ENCODE measurements around the gene LCN6.
"Not testable (repeated sequence)": the region's sequence is repeated elsewhere in the genome, so short reads cannot be mapped to it uniquely, and the experiment has no call there.

Gene LCN6

DNA sequence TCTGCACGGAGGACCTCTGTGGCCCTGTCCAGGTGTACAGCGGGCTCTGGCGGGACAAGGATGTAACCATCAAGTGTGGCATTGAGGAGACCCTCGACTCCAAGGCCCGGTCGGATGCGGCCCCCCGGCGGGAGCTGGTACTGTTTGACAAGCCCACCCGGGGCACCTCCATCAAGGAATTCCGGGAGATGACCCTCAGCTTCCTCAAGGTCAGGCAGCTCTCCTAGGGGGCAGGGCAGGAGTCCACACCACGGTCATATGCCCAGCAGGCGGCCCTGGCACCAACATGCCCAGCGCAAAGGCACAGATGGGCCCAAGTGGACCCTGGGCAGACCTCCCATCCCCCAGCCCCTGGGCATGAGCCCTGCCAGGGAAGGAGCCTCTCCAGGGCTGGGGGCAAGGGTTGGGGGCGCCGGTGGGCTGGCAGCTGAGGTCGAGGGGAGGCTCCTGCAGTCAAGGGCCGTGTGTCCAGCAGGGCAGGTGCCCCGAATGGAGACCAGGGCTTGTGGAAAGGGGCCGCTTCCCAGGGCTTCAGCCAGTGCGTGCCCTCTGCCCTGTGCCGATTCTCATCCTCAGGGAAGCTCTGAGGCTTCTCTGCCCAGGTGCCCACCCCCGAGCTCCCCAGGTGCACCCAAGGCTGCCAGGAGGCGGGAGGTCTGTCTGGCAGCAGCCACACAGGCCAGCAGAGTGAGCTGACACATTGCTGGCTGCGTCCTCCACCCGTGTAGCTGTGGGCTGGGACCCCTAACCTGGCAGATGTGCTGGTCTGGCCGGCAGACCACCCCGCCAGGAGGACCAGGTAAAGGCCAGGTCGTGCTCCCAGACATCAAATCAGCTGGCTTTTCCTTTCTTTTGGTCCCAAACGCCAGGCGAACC lies 26.0 kb downstream of the LCN6 start:
- no peak for DNase-seq

DNA sequence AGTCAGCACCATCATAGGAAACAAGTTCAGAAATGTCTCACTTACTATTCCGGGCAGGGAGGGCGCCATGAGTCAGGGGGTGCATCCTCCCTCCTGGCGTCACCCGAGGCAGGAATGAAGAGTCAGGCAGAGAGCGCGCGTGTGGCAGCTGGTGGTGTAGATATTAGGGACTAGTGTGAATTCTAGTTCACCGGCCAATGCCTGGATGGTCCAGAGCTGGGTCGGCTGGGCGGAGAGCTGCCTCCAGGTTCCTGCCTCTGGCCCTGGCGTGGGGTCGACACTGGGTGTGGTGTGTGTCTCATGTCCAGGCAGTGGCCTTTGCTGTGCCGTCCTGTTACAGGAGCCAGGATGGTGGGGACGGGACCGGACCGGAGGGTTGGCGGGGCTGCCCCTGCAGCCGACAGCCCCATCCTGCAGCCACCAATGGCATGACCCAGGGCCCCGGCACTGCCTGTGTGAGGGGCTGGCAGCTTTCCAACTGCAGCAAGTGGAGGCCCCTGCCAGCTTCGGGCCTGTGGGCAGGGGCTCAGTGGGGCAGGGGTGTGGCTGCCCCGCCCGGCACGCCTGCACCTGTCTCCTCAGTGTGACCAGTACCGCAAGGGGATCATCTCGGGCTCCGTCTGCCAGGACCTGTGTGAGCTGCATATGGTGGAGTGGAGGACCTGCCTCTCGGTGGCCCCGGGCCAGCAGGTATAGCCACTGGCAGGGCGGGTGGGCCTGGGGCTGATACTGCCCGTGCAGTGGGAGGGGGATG lies 26.8 kb downstream of the LCN6 start:
- no peak for DNase-seq

DNA sequence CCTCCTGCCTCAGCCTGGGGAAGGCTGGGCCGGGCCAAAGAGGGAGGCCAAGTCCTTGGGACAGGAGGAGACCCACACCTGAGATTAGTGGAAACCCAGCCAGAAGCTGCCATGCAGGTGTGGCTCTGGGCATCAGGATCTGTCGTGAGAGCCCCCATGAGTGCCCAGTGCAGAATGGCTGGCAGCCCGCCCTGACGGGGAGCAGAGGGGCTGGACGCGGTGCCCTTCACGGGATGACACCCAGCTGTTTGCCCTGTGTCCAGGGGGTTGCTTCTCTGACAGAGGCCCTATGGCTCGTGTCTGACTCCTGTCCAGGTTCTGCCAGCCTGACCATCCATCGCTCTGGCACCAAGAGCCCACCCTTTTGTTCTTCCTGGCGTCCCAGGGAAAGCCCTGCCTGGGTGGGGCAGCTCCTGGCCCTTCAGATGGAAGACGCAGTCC lies 27.4 kb downstream of the LCN6 start:
- DNase-seq, result no peak

DNA sequence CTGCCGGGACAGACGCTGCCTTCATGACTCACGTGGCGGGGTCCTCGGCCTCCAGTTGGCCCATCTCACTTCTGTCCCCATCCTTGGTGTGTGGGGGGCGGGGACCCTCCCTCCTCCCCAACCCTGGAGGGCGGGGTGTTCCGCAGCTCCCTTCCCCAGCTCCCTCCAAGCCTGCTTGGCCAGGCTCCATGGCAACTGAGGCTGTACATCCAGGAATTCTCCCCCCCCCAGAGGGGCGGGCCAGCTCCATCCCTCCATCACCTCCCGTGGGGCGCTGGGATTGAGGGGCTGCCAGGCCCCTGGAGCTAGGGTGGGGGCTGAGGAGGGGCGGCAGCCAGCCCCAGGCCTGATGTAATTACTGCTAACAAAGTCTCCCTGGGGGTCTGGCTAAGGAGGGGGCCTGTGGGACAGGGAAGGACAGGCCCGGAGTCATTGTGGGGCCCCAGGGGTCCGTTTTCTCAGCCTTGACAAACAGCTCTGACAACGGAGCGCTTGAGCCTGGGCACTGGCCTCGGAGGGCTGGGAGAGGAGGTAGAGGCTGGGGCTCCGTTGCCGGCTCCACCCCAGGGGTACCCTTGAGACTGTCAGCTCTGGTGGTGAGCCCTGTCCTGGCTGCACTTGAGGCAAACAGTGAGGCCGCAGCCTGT lies 28.0 kb downstream of the LCN6 start:
- DNase-seq, result no peak

DNA sequence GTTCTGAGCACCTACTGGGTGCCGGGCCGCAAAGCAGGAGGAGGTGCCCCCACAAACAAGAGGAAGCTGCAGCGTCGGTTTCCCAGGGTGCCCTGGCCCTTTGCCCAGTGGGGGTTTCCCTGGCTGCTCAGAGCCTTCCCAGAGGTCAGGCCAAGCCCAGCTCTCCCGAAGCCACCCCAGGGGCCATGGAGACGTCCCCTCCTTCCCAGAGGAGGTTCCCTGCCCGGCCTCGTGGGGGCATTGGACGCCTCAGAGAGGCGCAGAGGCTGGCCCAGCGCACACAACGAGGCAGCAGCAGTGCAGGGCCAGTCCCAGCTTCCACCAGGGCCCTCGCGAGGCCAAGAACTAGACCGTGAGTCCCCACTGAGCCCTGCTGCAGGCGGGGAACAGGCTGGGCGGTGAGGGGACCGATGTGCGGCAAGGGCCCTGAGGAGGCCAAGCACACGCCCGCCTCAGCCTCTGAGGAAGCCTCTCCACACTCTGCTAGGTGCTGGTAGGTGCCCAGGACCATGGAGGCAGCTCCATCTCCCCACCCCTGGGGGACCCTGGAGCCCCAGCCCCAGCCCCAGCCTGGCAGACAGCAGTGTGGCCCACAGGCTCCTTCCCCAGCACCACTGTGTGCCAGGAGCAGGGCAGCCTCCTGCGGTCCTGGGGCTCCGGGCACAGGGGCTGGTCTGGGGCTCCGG lies 29.0 kb downstream of the LCN6 start:
- DNase-seq, result no peak

DNA sequence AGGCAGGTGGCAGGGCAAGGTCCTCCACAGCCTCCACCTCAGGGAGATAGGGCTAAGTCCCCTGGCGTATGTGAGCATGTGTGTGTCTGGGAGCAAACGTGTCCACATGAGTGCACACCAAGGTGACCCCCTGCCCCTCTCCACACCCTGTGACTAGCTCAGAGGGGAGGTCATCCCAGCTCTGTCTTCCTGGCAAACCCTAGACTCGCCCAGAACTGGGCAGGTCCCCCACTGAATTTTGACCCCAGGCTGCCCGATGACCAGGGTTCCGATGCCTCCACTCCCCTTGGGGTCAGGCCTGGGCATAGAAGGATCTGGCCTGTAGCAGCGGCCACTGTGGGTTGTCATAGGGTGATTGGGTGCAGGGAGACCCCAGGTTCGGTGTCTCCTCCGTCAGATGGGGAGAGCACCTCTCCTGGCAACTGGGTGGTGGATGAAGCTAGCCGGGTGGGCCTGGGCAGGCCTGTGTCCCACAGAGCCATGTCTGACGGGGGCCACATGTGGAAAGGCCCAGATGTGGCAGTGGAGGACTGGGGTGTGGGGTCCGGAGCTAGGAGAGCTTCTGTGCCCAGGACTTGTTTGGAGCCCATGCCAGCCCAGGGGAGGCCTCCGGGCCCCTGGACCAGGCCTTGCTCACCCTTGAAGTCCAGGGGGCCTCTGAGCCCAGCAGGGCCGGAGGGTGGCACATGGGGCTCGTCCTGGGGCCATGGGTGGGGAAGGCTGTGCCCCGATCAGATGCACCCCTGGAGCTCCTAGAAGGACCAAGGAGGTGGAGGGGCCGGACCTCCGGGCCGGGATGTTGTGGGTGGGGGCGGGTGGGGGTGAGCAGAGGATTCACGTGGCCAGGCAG lies 29.8 kb downstream of the LCN6 start:
- no peak for DNase-seq

DNA sequence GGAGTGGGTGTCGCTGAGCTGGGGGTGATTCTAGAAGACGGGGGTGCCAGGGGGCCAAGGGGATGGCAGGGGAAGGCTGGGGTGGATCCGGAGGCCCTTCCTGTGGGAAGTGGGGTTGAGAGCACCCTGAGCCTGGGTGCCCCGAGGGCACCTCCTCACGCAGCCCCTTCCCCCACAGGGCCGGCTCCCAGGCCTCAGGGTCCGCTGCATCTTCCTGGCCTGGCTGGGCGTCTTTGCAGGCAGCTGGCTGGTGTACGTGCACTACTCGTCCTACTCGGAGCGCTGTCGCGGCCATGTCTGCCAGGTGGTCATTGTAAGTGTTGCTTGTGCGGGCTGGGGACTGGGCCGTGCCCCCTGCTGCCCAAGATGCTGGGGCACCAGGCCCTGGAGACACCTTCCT lies 30.9 kb downstream of the LCN6 start:
- no peak for DNase-seq

DNA sequence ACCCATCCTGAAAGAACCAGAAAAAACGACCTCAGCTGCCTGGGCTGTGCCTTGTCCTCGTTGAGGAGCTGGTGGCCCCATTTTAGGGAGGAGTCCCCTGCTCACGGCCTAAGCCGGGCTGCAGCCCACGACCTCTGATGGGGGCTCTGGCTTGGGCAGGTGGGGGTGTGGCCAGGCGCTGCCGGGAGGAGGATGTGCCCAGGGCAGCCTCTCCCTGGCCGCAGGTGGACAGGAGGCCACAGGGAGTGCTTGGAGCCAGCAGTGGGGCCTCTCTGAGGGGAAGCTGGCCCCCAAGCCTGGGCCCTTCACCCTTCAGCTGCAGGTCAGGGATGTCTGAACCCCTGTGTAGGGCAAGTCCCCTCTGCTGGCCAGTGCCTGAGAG lies 33.4 kb downstream of the LCN6 start:
- no peak for DNase-seq

DNA sequence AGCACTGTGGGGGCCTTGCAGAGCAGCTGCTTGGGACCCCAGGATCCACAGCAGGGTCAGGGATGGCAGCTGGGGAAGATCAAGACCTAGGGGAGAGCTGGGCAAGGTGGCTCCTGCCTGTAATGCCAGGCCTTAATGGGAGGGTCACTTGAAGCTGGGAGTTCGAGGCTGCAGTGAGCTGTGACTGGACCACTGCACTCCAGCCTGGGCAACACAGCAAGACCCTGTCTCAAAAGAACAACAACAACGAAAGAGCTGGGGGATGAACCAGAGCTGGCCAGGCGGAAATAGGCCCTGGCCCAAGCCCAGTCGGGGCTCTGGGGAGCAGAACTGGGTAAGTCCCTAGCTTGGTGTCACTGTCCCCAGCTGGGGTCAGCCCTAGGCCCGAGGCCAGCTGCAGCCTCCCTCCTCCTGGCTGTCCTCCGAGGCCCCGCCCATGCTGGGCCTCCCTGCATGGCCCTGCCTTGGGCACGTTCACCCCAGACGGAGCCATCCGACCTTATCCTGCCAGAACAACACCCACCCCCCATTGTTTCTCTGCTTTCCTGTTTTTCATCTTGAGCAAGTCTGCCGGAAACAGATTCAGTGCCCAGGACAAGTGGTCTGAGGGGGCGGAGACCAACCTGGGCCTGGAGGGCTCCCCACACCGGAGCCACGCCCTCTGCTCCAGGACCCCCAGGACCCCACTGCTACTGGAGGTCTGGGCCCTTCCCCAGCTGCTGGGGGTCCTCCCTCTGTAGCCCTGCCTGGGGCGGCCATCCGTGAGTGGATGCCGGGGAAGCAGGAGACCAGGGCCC lies 34.0 kb downstream of the LCN6 start:
- no peak for DNase-seq

DNA sequence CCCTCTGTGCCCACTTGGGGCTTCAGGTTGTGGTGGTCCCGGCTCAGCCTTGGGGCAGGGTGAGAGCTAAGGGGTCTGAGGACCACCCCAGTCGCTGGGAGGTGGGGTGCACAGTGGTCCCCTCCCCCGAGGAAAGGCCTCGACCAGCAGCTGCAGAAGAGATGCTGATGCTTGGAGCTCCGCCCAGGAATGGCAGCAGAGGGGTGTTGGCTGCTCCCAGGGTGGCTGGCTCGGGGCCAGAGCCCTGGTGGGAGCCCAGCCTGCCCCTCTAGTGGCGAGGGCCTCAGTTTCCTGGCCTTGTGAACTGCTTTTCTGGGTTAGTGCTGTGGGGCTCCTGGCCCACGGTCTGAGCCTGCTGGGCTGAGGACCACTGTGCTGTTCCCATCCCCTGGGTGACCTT lies 34.8 kb downstream of the LCN6 start:
- DNase-seq, result no peak

DNA sequence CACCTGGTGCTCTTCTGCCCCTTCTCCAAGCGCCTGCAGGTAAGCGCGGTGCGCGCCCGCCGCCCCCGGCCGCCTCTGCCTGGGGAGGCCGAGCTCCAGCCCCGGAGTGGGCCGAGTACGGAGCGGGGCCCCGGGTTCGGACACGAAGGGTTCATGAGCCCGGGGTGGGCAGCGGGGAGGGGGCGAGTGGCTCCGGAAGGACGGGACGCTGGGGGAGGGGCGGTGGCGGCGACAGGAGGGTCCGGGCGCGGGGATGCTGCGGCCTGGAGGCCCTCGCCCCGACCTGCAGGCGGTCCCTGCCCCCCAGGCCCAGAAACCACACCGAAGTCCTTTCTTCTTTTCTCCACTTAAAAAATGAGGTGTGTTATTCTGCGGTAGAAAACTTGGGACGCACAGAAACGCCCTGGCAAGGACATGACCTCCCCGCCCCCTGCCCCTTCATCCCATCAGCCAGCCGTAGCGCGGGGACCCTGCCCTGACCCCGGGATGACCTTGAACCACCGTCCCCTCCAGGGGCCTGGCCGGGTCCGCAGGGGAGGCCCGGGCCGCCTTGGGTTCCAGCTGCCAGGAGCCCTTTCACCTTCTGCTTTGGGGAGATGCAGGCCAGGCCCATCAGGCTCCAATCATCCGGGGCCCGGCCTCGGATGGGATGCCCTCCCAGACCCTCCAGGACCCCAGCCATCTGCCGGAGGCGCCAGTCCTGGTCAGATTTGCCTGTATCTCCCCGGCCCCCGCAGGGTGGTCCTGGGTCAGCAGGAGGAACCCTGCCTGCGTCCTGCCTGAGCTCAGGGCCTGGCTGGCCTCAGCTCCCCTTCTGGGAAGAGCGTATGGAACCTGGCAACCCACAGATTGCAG lies 35.4 kb downstream of the LCN6 start:
- DNase-seq, result no peak

DNA sequence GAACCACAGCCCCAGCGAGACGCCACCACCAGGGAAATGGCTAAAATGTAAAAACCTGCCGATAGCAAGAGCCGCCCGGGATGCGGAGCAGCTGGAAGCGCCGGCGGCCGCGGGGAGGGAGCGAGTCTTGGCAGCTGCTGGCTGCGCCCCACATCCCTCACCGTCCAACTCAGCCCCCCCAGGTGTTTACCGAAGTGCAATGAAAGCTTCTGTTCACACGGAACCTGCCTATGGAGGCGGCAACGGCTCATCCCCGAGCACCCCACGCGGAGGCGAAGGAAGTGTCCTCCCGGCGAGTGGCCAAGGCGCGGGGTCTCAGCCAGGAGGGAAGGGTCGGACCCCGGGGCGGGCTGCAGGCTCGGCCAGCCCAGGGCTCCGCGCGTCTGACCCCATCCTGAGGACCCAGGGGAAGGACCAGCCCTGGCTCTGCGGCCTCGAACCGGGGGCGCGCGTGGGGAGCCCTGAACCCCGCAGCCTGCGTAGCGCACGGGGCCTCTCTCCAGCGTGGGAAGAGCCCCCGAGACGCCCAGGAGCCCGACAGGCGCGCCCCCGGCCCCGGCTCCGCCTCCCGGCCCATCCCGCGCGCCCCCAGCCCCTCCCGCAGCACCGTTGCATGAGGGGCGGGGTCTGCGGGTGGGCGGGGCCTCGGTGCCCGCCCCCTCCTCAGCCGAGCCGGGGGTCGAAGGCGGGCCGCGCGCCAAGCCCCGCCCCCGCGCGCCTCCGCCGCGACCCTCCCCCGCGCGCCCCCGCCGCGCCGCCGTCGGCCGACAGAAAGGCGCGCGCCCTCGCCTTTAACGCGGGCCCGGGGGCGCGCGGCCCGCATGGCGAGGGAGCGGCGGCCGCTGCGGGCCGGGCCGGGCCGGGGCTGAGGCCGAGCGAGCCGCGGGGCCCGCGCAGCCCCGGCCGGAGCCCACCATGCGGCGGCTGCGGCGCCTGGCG lies 36.3 kb downstream of the LCN6 start, which contains the start of gene DIPK1B:
Gene DIPK1B, plus strand, starts transcription at position 822 of the 939 bp plus-strand sequence. Its CDS starts 94 bp downstream, at position 916.
- DNase-seq, result no peak

DNA sequence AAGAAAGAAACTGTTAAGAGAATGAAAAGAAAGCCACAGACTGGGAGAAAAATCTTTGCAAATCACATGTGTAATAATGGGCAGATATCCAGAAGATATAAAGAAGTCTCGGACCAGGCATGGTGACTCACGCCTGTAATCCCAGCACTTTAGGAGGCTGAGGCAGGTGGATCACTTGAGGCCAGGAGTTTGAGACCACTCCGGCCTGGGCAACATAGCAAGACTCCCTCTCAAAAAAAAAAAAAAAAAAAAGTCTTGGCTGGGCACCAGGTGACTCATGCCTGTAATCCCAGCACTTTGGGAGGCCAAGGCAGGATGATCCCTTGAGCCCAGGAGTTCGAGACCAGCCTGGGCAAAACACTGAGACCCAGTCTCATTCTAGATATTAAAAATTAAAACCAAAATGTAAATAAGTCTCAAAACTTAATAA lies 37.1 kb downstream of the LCN6 start:
- DNase-seq, result not testable (repeated sequence)

DNA sequence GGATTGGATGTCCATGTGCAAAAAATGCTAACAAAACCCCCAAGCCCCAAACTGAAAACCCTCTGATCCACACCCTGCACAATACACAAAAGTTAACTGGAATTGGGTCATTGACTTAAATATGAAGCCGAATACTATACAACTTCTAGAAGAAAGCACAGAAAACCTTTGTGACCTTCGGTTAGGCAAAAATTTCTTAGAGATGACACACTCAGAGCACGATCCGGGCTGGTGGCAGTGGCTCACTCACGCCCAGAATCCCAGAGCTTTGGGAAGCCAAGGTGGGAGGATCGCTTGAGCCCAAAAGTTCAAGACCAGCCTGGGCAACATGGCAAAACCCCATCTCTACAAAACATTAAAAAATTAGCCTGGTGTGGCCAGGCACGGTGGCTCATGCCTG lies 37.8 kb downstream of the LCN6 start:
- no peak for DNase-seq

DNA sequence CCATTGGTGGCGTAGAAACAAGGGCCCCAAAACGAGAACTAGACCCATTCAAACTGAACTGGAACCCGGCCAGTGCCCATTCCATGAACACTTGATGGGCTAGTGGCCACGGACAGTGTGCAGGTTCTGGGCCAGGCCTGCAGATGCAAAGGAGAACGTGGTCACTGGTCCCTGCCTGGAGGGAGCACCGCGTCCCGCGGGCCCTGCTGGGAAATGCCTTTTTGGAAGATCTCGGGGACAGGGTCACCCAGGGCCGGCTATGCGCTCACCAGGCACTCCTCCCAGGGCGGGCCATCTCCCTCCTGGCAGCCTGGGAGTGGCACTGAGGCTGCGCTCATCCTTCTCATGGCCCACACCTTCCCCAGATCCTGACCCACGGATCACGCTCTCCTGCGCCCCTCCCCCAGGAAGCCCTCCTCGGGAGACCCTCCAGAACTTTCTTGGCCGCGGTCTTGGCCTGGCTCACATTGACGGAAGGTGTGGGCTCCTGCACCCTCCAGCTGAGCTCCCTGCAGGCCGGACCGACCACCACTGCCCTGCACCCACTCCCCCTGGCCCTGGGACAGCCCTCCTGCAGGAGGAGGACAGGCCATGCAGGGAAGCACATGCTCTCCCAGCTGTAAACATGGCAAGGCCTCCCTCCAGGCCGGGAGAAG lies 38.7 kb downstream of the LCN6 start:
- DNase-seq, result no peak

DNA sequence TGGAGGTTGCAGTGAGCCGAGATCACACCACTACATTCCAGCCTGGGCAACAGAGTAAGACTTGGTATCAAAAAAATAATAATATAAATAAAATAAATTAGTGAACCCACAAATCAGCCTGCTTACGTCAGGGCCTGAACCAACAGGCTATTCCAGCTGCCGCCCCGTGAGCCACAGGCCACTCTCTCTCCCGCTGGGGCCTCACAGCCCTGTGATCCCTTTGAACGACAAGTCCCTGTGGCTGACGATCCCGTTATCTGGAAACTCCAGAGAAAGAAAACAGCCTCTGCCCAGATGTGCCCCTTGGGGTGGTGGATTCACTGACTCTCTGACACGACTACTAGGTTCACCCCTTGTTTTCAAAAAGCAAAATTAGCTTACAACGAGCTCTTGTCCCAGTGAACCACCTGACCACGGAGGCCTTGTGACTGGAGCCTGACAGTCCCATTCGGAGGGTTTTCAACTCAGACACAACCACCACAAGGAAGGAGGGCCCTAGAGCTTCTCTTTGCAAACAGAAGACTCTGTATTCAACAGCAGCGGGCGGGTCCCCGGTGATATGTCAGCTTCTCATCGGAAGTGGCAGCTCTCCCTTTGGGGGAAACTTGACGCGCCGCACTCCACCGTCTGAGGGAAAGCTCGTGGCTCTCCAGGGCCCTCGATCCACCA lies 40.3 kb downstream of the LCN6 start:
- DNase-seq, result no peak

DNA sequence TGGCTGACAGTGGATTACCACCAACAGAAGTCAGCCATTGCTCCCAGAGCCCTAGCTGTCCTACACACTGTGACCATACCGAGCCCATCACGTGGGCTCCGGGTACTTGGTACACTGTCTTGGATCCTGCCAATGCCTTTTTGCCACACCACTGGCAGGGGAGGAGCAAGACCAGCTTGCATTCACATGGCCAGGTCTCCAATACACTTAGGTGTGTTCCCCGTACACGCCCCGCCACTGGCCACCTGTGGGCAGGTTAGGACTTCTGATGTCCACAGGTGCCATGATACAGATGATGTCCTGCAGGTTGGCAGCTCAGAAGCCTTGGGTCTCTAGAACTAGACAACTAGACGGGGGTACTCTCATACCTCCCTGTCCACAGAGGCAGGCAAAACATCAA lies 41.3 kb downstream of the LCN6 start:
- no peak for DNase-seq

DNA sequence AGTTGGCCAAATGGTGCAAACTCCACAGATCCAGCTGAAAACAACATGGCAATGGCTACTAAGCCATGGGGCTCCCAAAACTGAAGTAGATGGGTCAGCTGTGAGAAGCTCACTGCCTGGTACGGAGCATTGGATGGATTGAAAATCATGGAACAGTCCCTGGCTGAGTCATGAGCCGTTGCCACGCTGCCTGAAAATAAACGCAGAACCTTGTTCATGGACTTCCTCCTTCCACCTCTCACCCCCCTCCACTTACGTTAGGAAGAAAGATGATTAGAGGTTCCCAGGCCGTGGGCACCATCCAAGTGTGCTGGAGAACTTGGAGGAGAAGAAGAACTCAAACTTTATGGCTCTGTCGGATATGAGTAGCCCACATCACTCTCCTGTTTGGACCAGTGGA lies 42.8 kb downstream of the LCN6 start:
- DNase-seq, result no peak
